Sigmoid colon (tissue), 4 donors: Measurements from ENCODE around the gene CCDC158.

Experiments
- POLR2A ChIP-seq, 2 donors: fragments of 450-650 bp; IDR thresholded peaks; one replicate each; pipeline ENCODE4 v1.6.1; 2016; ENCODE audit warnings: antibody characterized with exemption in 2 of 2, mild to moderate bottlenecking in 2 of 2, moderate library complexity in 2 of 2
- POLR2AphosphoS5 ChIP-seq, 4 donors: sonication (generic); formaldehyde crosslinking; IDR thresholded peaks; one replicate each; pipeline ENCODE4 v1.6.1; 2017; ENCODE audit warnings: antibody characterized with exemption in 4 of 4
- TF ChIP-seq, protein P1 (sequence below), 4 experiments: fragments of 450-650 bp in 3 of 4; fragments of 200-600 bp in 1 of 4; IDR thresholded peaks; one replicate each; pipeline ENCODE4 v1.5.1; 2016 to 2019; ENCODE audit warnings: antibody characterized with exemption in 4 of 4, mild to moderate bottlenecking in 3 of 4, moderate library complexity in 2 of 4

GRCh38 chr4:76342191-76342590, 78.8 kb downstream of the CCDC158 start:
- TF ChIP-seq, protein P1, sequence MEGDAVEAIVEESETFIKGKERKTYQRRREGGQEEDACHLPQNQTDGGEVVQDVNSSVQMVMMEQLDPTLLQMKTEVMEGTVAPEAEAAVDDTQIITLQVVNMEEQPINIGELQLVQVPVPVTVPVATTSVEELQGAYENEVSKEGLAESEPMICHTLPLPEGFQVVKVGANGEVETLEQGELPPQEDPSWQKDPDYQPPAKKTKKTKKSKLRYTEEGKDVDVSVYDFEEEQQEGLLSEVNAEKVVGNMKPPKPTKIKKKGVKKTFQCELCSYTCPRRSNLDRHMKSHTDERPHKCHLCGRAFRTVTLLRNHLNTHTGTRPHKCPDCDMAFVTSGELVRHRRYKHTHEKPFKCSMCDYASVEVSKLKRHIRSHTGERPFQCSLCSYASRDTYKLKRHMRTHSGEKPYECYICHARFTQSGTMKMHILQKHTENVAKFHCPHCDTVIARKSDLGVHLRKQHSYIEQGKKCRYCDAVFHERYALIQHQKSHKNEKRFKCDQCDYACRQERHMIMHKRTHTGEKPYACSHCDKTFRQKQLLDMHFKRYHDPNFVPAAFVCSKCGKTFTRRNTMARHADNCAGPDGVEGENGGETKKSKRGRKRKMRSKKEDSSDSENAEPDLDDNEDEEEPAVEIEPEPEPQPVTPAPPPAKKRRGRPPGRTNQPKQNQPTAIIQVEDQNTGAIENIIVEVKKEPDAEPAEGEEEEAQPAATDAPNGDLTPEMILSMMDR (IDR thresholded peaks at IDR 0.05) = no peak
- TF ChIP-seq POLR2A (IDR thresholded peaks at IDR 0.05) (no peak), POLR2AphosphoS5 (IDR thresholded peaks at IDR 0.05) (peak in 1 of 4 donors; percentile 26)
